Sigmoid colon (tissue), 7 donors: ENCODE results near the gene ZBTB7C. TPM values are rescaled to one million over a fixed set of nuclear protein-coding genes. Genes with fewer than 3 reads are reported as not detected.

Experiments used
- DNase-seq: peaks from one replicate; pipeline ENCODE4 v3.0.0-alpha.2; 2019
- H3K27ac ChIP-seq, 4 donors: fragments of 200-600 bp; sonication (generic); one replicate each; pipeline ENCODE4 v1.5.1; 2016 to 2019; ENCODE audit warnings: mild to moderate bottlenecking in 1 of 4
- H3K27me3 ChIP-seq, 3 donors: fragments of 200-600 bp; sonication (generic); one replicate each; pipeline ENCODE4 v1.5.1; 2019; ENCODE audit warnings: mild to moderate bottlenecking in 1 of 3
- H3K36me3 ChIP-seq, 4 donors: fragments of 200-600 bp; sonication (generic); one replicate each; pipeline ENCODE4 v1.5.1; 2016 to 2019
- H3K4me1 ChIP-seq, 4 donors: fragments of 200-600 bp; sonication (generic); one replicate each; pipeline ENCODE4 v1.5.1; 2017 to 2019
- H3K4me3 ChIP-seq, 4 donors: fragments of 200-600 bp; sonication (generic); one replicate each; pipeline ENCODE4 v1.5.1; 2017 to 2019; ENCODE audit warnings: mild to moderate bottlenecking in 2 of 4, moderate library complexity in 1 of 4
- H3K9me3 ChIP-seq, 4 donors: fragments of 200-600 bp in 3 of 4; sonication (generic) in 3 of 4; one replicate each; pipeline versions ENCODE4 v1.5.1 to v1.6.1; 2013 to 2019
- EP300 ChIP-seq, 4 donors: sonication (generic); formaldehyde crosslinking; IDR thresholded peaks; one replicate each; pipeline ENCODE4 v1.6.1; 2017; ENCODE audit warnings: antibody characterized with exemption in 4 of 4
- POLR2A ChIP-seq, 2 donors: fragments of 450-650 bp; IDR thresholded peaks; one replicate each; pipeline ENCODE4 v1.6.1; 2016; ENCODE audit warnings: antibody characterized with exemption in 2 of 2, mild to moderate bottlenecking in 2 of 2, moderate library complexity in 2 of 2
- POLR2AphosphoS5 ChIP-seq, 4 donors: sonication (generic); formaldehyde crosslinking; IDR thresholded peaks; one replicate each; pipeline ENCODE4 v1.6.1; 2017; ENCODE audit warnings: antibody characterized with exemption in 4 of 4
- WGBS, 2 donors: extraction: QIAGEN DNeasy Blood & Tissue Kit; methylation state at CpG; one replicate each; pipeline ENCODE4 v1.1.7; 2013; 5-methylcytosine and 5-hydroxymethylcytosine counted together
- intact Hi-C: fragments of 100-400 bp; cut with DNase I; formaldehyde crosslinking; loops from one replicate; pipeline ENCODE4 v1.15.1; 2023
- polyA plus RNA-seq, 3 donors: library from polyadenylated mRNA; stranded (reverse); fragments of 200-250 nt; gene quantifications; one replicate each; pipeline ENCODE4 v1.2.3, GENCODE V29; 2013
- total RNA-seq, 4 donors: library from RNA; depleted of rRNA; stranded (reverse); fragments of >200 nt; gene quantifications; one replicate each; pipeline ENCODE4 v1.1.0, GENCODE V29; 2016
- TF ChIP-seq, protein P1 (sequence below), 4 experiments: fragments of 450-650 bp in 3 of 4; fragments of 200-600 bp in 1 of 4; IDR thresholded peaks; one replicate each; pipeline ENCODE4 v1.5.1; 2016 to 2019; ENCODE audit warnings: antibody characterized with exemption in 4 of 4, mild to moderate bottlenecking in 3 of 4, moderate library complexity in 2 of 4
- donor health status: healthy with polysubstance abuse.
- donor health status: Bipolar disorder and iron deficiency.
- donor health status: healthy.

ZBTB7C gene
- total and polyA plus RNA-seq, 7 donors: 0.41 to 18.6 (median 1.7) TPM

DNA sequence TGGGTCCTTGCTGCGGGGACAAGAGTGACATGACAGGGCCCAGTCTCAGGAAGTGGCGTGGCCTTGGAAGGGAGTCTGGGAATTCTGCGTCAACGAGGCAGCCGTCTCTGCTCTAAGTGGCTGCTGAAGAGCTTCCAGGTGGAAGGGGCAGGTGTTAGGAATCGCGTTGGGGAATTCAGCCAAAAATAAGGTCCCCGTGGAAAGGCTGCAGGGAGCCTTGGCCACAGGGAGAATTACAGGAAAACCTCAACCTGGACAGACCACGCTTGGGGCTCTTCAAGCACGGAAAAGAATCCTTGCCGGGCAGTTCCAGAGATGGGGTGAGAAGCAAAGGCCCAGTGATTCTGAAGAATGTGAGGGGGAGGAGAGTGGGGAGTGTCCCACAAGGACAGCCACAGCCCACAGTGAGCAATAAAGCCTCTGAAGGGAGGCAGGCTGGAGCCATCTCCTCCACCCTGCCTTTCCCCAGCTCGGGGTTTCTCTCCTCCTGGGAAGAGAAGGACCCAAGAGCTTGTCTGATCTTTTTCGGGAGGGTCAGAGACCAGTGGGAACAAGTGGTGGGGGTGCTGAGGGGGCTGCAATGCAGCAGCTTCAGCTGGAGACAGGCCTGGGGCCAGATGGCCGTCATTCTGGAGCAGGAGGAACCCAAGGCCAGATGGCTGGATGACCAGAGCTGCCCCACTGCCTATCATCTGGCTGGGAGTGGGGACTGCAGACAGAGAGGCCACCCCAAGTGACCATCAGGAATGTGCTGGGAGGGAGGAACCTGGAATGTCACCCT is 372.4 kb downstream of the ZBTB7C start:
- intact Hi-C loops: no loop called here
- peak; percentile 40 for DNase-seq
- no peak for TF ChIP-seq POLR2A (IDR thresholded peaks at IDR 0.05)
- no peak for TF ChIP-seq EP300 (IDR thresholded peaks at IDR 0.05)
- TF ChIP-seq POLR2AphosphoS5 (IDR thresholded peaks at IDR 0.05): no peak
- TF ChIP-seq, protein P1, sequence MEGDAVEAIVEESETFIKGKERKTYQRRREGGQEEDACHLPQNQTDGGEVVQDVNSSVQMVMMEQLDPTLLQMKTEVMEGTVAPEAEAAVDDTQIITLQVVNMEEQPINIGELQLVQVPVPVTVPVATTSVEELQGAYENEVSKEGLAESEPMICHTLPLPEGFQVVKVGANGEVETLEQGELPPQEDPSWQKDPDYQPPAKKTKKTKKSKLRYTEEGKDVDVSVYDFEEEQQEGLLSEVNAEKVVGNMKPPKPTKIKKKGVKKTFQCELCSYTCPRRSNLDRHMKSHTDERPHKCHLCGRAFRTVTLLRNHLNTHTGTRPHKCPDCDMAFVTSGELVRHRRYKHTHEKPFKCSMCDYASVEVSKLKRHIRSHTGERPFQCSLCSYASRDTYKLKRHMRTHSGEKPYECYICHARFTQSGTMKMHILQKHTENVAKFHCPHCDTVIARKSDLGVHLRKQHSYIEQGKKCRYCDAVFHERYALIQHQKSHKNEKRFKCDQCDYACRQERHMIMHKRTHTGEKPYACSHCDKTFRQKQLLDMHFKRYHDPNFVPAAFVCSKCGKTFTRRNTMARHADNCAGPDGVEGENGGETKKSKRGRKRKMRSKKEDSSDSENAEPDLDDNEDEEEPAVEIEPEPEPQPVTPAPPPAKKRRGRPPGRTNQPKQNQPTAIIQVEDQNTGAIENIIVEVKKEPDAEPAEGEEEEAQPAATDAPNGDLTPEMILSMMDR (IDR thresholded peaks at IDR 0.05): no peak
- Histone ChIP-seq H3K36me3 (no peaks in the 10 kb centered on the region), H3K27ac (peak overlapping the region in 1 of 4 donors; percentile 32), H3K4me3 (no peak overlapping the region), H3K9me3 (no peaks in the 10 kb centered on the region), H3K27me3 (no peaks in the 10 kb centered on the region), H3K4me1 (no peaks in the 10 kb centered on the region)
- 82 to 84% methylated on average over 14 of the region's 14 CpGs for WGBS, 2 donors

DNA sequence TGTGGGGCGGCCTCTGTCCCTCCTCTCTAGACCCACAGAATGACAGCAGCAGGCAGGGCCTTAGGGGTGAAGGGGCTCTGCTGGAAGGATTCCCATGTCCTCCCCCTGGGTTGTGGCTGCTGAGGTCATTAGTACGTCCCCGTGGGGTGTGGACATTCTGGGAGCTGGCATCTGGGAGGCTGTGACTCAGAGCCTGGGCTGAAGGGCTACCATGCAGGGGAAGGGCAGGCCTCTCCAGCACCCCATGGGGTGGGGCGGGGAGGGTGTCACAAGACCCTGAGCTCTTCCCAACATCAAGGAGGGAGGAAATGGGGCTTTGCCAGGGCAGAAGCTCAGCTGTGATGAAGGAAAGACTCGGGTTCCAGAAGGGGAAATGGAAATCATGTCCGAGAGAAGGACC is 373.0 kb downstream of the ZBTB7C start:
- DNase-seq: peak; percentile 57
- intact Hi-C loops: no loop called here

DNA sequence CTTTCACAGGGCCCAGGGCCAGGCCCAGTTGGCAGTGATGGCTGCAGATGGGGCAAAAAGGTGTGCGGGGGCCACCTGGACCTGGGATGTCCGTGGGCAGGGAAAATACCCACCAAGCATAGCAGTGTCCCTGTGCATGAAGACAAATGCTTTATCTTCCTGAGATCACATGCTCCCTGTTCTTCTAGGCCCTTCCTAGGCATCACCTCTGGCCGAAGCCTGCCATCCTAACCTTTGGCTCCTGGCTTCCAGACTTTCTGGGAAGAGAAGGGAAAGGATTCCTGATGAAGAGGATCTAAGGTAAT is 373.7 kb downstream of the ZBTB7C start:
- Histone ChIP-seq H3K27me3 (no peaks in the 10 kb centered on the region), H3K4me3 (no peak overlapping the region), H3K4me1 (no peaks in the 10 kb centered on the region), H3K27ac (no peak overlapping the region), H3K36me3 (no peaks in the 10 kb centered on the region), H3K9me3 (no peaks in the 10 kb centered on the region)
- no peak for TF ChIP-seq EP300 (IDR thresholded peaks at IDR 0.05)
- TF ChIP-seq, protein P1 (IDR thresholded peaks at IDR 0.05): no peak
- DNase-seq: peak; percentile 13
- WGBS, 2 donors: 92 to 95% methylated on average over 3 of the region's 3 CpGs
- intact Hi-C loops: no loop called here

More for the DNA sequence above, 373.0 kb downstream of the ZBTB7C start:
- H3K4me1 ChIP-seq: no peaks in the 10 kb centered on the region
- no peak for TF ChIP-seq EP300 (IDR thresholded peaks at IDR 0.05)
- TF ChIP-seq POLR2AphosphoS5 (IDR thresholded peaks at IDR 0.05): no peak
- TF ChIP-seq, protein P1 (IDR thresholded peaks at IDR 0.05): no peak
- no peak for TF ChIP-seq POLR2A (IDR thresholded peaks at IDR 0.05)
- 77 to 86% methylated on average over 6 of the region's 6 CpGs for WGBS, 2 donors
- H3K4me3 ChIP-seq: no peak overlapping the region
- peak overlapping the region in 1 of 4 donors; percentile 32 for H3K27ac ChIP-seq
- H3K36me3 ChIP-seq: no peaks in the 10 kb centered on the region
- no peaks in the 10 kb centered on the region for H3K27me3 ChIP-seq
- H3K9me3 ChIP-seq: no peaks in the 10 kb centered on the region

DNA sequence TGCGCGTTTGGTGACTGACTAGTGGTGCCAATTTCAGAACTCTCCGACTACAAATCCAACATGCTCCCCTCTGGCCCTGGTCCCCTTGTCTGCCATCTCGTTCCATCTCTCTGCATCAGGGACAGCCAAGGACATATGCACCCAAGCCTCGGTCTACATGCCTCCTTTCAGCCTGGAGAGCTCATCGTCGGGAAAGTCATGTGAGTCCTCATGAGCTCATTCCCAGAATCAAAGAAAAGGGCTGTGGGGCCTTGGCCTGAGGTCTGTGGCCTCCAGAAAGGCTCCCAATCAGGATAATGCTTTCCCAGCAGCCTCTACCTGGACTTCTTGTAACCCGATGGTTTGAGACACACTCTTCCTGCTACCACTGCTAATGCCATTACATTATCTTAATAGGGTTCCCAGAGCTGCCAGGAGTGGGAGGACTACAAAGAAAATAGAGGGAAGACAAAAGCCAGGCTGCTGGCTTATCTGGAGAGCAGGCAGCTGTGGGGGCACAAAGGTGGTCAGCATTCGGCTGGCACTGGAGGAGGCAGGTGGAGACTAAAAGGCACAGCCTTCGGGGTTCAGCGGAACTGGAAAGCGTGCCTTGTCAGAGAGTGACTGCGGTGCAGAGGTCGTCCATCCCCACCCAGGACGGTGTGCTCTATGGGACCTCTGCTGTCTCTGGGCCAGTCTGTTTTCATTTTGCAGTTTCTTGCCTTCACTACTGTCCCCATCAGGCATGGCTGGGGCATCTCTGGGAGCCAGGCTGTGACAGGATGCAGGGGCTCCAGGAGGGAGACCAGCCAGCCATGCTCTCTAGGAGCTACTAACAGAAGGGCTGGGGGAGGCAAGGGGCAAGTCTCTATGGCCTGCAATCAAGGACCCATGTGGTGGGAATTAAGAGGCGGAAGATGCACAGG is 374.3 kb downstream of the ZBTB7C start:
- Histone ChIP-seq H3K27me3 (no peaks in the 10 kb centered on the region), H3K36me3 (no peaks in the 10 kb centered on the region), H3K9me3 (no peaks in the 10 kb centered on the region), H3K27ac (no peak overlapping the region), H3K4me3 (no peak overlapping the region), H3K4me1 (no peaks in the 10 kb centered on the region)
- TF ChIP-seq EP300 (IDR thresholded peaks at IDR 0.05) (no peak), POLR2AphosphoS5 (IDR thresholded peaks at IDR 0.05) (no peak), POLR2A (IDR thresholded peaks at IDR 0.05) (no peak)
- TF ChIP-seq, protein P1 (IDR thresholded peaks at IDR 0.05): no peak
- DNase-seq: peak; percentile 47
- 92 to 95% methylated on average over 16 of the region's 16 CpGs for WGBS, 2 donors
- intact Hi-C loops: no loop called here
